ENCODE results near the gene UST. TPM values are rescaled to one million over a fixed set of nuclear protein-coding genes. Genes with fewer than 3 reads are reported as not detected.

Gene UST
- polyA plus RNA-seq, 1 donor = 5.8 TPM

DNA sequence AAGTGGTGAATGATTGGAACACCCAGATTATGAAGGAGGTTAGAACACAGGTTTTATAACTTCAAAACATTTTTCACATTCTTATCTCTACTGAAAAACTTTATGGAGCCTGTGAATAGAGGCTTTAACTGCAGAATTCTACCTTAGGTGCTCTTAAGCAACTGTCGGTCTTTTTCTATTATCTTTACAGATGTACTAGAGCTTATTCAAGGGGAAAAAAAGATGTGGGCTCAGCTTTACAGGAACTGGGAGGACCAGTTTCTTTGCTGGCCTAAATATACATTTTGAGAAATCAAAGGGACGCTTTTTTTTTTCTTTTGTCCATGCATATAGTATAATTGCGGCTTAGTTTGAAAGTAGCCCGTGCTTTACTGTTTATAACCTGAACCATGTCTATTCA, 58.9 kb downstream of the UST start:
- no peak for DNase-seq

DNA sequence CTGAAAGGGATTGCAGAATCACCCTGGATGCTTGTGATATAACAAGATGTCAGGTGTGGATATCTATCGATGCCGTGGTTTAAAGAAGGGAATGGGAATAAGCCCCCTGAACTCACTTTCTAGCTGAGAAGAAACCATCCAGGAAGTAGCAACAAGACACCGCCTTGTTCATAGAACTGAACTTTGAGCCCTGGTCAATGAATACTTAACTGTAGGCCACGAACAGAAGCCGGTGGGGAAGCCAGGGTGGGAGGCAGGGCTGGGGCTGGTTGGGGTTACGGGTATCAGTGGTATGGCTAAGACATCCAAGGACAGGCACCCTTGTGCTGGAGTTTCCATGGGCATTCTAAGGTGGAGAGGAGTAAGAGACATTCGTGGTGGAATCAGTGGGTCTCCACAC, 61.0 kb downstream of the UST start:
- DNase-seq = no peak

DNA sequence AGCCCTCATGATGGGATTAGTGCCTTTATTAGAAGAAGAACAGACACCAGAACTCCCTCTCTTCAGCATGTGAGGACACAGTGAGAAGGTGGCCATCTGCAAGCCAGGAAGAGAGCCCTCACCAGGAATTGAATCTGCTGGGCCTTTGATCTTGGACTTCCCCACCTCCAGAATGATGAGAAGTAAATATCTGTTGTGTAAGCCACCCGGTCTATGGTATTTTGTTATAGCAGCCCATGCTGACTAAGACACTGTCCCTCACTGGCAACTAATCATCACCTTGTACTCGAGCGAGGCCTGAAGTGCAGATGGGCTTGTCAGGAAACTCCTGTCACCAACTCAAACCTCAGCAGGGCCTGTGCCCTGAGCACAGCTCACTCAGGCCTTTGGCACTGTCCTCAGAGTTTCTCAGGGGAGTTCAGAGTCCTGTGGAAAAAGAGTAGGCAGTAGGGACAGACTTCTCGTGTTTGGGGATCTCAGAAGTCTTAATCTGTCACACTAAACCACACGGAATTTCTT, 62.0 kb downstream of the UST start:
- DNase-seq = no peak

DNA sequence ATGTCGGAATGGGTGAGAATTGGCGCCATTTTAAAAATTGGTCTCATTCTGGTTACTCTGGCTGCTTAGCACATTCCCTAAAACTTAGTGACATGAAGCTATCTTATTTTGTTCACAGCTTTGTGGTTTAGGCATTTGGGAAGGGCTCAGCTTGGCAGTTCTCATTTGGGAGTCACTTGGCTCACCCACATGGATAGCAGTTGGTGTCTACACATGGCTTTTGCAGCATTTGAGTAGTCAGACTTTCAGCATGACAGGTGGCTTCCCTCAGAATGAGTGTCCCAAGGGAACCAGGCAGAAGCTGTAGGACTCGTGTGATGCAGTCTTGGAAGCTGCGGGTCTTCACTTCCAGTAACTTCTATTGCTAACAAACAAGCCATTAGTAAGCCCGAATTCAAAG, 64.6 kb downstream of the UST start:
- no peak for DNase-seq

DNA sequence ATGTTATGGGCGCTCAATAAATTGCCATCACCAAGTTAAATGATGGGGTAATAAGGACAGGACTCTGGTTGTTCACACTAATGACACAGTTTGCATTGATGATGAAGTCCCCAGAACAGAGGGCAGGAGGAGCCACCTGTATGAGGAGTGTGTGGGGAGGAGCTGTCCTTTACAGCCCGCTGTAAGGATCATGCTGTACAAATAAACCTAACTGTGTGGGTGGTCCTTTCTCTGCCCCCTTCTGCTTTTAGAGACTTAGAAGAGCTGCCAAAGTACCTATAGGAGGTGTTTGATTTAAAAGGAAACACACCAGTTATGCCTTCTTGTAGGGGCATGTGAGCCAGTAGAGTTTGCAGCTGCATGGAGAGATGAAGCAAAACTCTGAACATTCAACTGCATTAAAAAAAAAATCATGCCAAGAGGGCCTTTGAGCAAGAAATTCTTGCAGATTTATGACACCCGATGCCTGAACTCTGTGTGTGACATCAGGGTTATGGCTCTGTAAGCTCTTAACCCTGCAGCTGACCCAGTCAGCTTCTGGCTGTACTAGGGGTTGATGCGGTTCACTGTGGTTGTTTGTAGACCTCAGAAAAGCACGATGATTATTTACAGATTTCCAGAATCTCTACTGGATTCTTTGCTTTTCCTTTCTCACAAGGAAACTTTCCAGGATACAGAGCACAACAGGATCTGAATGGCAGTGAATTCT, 67.4 kb downstream of the UST start:
- no peak for DNase-seq

DNA sequence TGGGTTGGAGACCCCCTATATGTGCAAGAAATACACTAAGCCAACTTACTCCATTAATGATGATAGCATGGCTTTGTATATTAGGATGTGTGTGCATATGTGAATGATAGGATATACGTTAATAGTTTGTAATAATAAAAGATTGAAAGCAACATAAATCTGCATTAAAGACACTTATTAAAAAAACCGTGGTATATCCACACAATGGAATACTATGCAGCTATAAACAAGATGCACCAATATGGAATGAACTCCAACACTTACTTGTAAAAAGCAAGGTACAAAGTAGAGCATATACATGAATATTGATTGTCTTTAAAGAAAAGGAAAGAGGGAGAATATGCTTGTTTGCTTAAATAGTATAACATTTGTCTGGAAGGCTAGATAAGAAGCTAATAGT, 68.0 kb downstream of the UST start:
- no peak for DNase-seq

DNA sequence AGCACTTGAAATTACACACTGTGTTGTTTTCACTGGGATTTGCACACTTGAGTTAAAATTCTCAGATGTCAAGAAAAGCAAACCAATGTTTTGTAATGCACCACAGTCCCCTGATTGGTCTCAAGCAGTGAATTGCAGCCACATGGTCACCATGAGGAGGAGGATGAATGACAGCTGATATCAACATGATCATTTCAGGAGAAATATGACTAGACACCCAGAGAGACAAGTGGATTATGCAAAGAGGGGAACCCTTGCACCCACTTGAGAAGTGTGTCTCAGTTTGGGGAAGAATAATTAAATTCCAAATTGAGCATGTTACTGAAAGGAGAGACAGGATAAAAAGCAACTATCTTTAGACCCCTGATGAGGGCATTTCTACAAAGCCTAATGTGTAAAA, 69.3 kb downstream of the UST start:
- no peak for DNase-seq

DNA sequence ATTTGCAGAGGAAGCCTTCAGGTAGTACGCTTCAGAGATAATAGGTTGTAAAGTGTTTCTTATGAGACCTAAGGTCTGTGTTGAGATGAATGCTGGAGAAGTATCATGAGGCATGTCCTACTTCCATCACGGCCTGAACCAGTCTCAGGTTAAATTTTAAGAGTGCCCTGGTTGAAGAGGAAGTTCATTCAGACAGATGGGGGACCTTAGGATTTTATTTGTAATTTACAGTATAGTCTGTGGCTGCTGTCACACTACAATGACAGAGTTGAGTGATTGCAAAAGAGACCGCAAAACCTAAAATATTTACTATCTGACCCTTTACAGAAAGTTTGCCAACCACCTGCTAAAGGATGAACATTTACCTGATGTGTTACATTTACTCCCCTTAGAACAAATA, 70.9 kb downstream of the UST start:
- no peak for DNase-seq

DNA sequence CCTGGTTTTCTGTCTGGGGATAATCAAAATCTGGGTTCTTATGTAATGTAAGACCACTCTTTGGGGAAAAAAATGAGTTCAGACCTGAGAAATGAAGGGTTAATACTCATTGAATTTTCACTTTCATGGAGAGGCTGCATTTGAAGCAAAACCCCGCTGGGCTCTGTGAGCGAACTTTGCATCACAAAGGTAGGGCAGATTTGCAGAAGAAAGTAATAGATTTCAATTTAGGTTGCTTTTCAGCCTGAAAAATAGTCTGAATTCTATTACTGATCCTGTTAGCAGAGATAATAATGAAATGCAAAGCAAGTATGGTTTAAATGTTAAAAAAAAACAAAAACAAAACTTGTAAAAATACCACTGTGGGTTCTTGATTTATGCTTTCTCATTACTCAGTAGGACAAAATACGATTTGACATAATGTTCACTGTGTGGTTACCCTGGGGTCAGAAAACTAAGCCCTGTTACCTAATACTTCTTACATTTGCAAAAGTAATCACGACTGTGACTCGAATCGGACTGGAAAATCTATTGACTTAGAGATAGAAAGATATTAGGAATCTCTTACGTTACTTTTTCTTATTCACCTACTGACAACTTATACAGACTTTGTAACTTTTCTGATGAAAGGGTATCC, 72.2 kb downstream of the UST start:
- no peak for DNase-seq

DNA sequence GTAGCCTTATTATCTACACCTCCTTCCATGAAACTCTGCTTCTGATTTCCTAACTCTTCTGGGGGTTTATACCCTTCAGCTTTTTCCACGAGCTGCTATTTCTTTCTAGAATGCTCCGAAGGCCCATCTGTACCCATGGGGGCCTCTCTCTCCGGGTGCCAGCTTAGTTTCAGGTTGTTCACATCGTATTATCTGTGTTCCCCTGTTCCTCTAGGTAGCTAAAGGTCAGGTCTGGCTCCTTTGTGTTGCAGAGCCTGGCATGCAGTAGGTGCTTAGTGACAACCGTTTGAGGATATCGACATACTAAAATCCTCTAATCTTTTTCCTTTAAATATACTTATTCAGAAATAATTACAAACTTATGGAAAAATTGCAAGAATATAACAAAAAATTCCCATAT, 73.0 kb downstream of the UST start:
- DNase-seq = no peak

DNA sequence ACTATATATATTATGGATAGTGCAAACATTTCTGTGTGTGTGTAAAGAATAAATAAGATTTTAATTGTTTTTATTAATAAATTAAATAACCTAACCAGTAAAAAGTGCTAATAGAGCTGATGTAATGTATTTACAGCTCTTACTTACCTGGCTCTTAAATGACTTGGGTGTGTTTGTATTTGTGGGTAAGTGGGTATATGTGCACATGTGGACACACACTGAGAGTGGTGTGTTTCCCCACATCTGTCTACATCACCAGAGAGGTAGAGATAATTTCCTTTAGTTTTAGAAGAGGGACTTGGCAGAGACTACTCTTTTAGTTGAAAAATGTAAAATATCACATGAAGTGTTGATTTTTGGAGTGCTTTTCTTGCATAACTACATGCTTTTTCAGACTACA, 76.0 kb downstream of the UST start:
- no peak for DNase-seq

DNA sequence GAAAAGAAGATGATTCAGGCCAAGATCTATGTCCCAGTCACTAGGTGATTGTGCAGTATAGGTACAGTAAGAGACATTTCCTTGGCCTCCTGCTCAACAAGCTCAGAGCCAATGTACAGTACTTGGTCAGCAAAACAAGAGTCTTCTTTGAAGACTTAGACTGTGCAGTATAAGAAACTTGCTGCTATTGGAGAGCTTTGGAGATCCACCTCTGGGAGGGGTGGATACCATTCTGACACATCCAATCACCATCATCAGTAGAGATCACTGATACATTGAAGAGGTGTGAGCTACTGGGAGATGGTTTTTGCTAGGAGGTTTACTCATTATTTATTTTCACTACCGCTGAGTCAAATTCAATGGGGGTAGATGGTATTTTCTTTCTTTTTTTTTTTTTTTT, 77.5 kb downstream of the UST start:
- no peak for DNase-seq

DNA sequence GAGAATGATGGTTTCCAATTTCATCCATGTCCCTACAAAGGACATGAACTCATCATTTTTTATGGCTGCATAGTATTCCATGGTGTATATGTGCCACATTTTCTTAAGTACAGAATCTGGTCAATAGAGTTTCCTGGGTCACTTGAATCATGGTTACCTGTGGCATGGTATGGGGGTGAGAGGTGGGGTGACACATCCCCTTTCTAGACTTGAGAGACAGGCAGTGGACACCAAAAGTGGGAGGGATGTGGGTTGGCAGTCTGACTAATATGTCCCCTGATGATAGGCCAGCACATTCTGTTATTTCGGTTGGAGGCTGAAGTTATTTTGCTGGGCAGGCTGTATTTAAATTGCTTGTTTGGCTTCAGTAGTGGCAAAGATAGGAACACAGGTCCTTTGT, 78.1 kb downstream of the UST start:
- DNase-seq = no peak

DNA sequence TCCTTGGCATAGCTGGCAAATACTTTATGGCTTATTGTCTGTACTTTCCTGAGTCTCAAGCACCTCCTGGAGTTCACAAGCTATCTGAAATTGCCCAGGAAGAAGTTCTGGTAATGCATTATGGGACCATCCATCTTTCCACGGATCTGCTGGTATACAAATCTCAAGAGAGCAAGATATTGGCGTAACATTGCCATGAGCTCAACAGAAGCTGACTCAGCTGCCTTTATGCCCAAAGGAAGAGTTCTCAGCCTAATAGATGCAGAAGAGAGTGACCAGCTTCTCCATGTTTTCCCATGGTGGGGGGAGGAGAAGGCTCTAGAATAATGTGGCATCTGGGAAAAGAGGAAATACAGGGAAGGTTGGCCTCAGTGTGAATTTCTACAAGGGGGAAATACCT, 78.7 kb downstream of the UST start:
- no peak for DNase-seq

DNA sequence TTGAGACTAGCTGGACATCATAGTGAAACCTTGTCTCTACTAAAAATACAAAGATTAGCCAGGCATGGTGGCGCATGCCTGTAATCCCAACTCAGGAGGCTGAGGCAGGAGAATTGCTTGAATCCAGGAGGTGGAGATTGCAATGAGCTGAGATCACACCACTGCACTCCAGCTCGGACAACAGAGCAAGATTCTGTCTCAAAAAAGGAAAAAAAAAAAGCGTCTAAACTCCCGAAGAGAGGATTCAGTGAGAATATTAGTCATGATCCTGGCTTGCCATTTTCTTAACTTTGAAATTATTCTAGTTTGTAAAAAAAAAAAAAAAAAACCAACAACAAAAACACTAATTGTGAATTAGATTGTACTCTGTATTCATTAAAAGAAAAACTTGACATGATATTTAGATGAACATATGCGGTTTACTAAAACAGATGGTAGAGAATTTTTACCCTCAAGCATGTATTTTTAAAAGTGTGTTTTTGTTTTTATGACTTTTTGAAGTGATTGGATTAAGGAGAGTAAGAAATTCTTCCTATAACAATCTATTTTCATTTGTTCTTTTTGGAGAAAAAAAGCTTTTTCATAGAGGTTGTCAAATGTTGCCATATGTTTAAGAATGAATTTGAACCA, 80.7 kb downstream of the UST start:
- DNase-seq = no peak

DNA sequence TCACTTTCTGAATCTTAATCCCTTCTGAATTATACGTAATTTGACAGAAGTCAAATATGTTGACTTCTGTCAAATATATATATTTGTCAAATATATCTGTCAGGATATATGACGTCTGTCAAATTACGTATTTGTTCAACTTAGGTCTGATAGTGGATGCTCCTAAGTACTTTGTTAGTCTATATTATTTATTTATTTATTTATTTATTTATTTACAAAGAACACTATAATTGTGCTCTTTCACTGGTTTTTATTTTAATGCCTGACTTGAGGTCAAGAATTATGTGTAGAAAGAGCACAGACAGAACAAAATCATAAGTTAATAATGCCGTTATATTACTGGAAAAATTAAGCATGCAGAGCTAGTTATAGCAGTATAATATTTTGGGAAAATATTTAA, 81.2 kb downstream of the UST start:
- no peak for DNase-seq

DNA sequence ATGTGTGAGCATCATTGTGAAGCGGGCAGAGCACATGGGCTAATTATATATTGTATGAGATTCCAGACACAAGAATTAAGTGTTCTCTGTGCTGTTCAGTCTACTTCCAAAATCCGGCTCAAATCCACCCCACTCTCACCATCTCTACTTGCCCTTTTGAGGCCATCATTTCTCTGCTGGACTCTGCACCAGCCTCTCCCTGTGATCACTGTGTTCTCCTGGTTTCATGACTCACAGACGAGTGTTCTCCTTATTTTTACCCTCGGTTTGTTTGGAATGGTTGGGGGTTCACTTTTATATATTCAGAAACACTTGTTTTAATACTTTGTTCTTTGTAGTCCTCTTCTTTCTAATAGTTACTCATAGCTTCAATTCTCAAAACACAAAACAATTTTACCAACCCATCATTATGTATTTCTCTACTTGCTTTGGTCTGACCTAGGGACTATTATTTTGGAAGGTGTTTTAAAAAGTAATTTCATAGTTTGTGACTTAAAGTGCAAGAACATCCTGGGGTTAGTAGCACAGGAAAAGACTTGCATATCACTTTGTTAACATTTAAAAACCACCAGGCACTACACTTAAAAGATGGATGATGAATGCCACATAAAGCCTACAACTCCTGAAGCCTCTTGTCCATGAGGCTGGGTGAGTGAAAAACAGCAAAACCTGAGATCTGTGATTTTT, 82.7 kb downstream of the UST start:
- no peak for DNase-seq

DNA sequence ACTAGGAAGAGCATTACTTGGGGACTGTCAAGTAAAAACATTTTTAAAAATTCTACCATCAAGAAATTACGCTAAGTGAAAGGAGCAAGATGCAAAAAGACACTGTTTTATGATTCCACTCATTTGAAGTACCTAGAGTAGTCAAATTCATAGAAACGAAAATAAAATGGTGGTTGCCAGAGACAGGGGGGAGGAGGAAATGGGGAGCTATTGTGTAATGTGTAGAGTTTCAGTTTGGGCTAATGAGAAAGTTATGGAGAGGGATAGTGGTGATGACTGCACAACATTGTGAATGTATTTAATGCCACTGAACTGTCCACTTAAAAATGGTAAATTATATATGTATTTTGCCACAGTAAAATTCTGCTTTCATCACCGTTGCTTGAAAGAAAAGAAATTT, 83.8 kb downstream of the UST start:
- DNase-seq = no peak

DNA sequence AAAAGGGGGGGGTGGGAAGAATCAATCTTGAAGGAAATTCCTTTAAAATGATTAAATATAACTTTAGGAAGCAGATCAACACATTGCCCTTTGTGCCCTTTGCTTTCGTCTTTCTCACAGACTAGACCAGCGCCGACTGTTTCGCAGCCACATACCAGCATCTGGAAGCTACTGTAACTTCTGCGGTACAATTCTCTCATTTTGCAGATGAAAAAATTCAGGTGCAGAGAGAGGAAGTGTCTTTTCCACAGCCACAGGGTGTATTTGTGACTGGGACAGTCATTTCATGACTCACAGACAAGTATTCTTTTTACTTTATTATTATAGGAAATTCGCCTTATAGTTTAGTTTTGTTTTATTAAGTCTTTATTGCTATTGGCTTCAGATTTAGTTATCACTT, 84.2 kb downstream of the UST start:
- DNase-seq = no peak

DNA sequence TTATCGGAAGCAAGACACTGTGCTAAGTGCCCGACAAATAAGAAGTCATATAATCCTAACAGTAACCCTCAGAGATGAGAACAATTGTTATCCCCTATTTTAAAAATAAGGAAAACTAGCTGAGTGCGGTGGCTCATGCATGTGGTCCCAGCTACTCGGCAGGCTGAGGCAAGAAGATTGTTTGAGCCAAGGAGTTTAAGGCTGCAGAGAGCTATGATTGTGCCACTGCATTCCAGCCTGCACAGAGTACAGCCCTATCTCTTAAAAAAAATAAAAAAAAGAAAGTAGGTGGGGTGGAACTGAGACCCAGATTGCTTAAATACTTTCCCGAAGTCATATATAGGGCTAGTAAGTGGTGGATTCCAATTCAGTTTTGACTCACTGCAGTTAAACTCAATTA, 84.7 kb downstream of the UST start:
- DNase-seq = no peak

DNA sequence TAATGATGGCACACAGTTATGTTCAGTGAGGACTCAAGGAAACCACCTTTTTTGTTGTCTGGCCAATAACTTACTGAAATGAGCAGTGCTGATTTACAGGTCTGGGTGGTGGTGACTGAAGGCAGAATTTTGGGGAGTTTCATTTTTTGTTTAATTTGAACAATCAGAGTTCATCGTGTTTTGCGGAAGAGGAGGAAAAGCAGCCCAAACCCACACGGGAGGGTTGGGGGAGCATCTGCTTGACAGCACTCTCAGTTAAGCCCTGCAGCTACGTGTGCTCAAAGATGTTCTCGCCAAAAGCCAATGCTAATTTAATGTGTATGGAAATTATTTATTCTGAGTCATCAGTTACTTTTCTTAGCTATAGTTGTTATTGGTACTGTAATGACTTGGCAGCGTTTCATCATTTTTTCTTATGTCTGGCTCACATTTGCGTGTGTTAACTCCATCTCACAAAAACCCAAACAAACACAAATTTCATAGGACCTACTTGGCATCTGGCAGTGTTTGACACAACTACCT, 89.2 kb downstream of the UST start:
- DNase-seq = peak; percentile 49

DNA sequence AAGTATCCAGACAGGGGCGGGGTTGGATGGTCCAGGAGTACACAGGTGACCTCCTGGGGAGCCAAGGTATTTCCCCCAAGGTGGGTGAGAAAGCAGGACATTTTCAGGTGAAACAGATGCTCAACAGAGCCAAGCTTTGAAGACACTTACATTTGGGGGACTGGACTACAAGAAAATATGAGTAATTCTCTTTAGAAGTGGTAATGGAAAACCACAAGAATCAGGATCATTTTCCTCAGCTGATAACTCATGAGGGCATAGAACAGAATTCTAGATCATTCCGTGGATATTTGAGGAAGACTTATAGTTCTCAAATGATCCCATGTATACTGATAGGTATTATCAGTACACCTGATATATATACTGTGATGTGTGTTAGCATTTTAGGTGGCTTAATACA, 89.9 kb downstream of the UST start:
- DNase-seq = no peak

DNA sequence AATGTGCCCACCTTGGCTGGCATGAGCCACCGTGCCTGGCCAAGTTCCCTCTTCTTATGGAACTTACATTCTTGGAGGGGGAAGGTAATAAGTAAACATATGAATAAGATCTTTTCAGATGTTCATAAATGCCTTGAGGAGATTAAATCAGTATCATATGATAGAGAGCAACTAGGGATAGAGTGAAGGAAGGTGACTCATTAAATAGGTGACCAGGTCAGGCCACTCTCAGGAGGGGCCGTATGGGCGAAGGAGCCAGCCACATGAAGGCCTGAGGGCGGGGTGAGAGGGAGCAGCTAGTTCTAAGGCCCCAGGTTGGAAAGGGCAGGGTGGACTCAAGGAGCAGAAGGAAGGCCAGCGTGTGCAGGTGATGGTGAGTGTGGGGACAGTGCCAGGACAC, 91.1 kb downstream of the UST start:
- DNase-seq = no peak

Data from hindlimb muscle (tissue), 1 donor.